Activated T-cell treated with anti-CD3 and anti-CD28 coated beads, Interleukin-2, amount 50 U/mL, for 72 hours (primary cell): ENCODE results near the gene OTUB1. TPM values are rescaled to one million over a fixed set of nuclear protein-coding genes. Genes with fewer than 3 reads are reported as not detected.
"Not testable (repeated sequence)": the region's sequence is repeated elsewhere in the genome, so short reads cannot be mapped to it uniquely, and the experiment has no call there.

Experiments
- ATAC-seq, 2 donors: fragments of 150-1000 bp; cut with Tn5 transposase; replicated peaks in 1 of 2; 2 replicates each; pipeline ENCODE4 v1.10.0; 2021; ENCODE audit warnings: moderate library complexity in 2 of 2, mild to moderate bottlenecking in 1 of 2
- DNase-seq, 2 donors: peaks; one replicate each; pipeline ENCODE4 v3.0.0; 2021 to 2022; ENCODE audit warnings: mixed read lengths in 1 of 2
- H3K27ac Mint-ChIP-seq: one replicate; pipeline ENCODE4 v1.8.0; 2022; ENCODE audit warnings: mild to moderate bottlenecking, moderate library complexity, mixed read lengths
- H3K27me3 Mint-ChIP-seq: one replicate; pipeline ENCODE4 v1.8.0; 2022; ENCODE audit warnings: low read depth, mixed read lengths
- H3K36me3 Mint-ChIP-seq, 2 donors: one replicate each; pipeline ENCODE4 v1.8.0; 2022; ENCODE audit warnings: mixed read lengths in 2 of 2, mild to moderate bottlenecking in 1 of 2; ENCODE audit not compliant: insufficient read depth in 2 of 2
- H3K4me1 Mint-ChIP-seq: one replicate; pipeline ENCODE4 v1.8.0; 2022; ENCODE audit warnings: low read depth, mixed read lengths
- H3K4me3 Mint-ChIP-seq, 2 donors: one replicate each; pipeline ENCODE4 v1.8.0; 2022; ENCODE audit warnings: mild to moderate bottlenecking in 2 of 2, mixed read lengths in 2 of 2, moderate library complexity in 2 of 2
- H3K9me3 Mint-ChIP-seq, 2 donors: one replicate each; pipeline ENCODE4 v1.8.0; 2022; ENCODE audit warnings: mixed read lengths in 2 of 2
- total RNA-seq, 2 donors: library from RNA; stranded (reverse); gene quantifications; one replicate each; pipeline ENCODE4 v1.2.3, GENCODE V29; 2022

The OTUB1 gene
- total RNA-seq, 2 donors from 2014 or later, result 62.8 to 72.8 TPM

- DNase-seq, result no peak
- peaks cover 5% of the 10 kb centered on the region for H3K4me1 Mint-ChIP-seq
- no peaks in the 10 kb centered on the region for H3K9me3 Mint-ChIP-seq
- no peaks in the 10 kb centered on the region for H3K36me3 Mint-ChIP-seq
- no peak overlapping the region for H3K4me3 Mint-ChIP-seq
- ATAC-seq, result no peak
- H3K27ac Mint-ChIP-seq, result no peak overlapping the region
- H3K27me3 Mint-ChIP-seq, result peaks cover 19% of the 10 kb centered on the region
These were observed 52.9 kb downstream of the OTUB1 start for GRCh38 chr11:64039012-64039665.

- Mint-ChIP-seq H3K4me1 (no peaks in the 10 kb centered on the region), H3K36me3 (no peaks in the 10 kb centered on the region), H3K9me3 (no peaks in the 10 kb centered on the region), H3K27me3 (peaks cover 7% of the 10 kb centered on the region), H3K4me3 (no peak overlapping the region), H3K27ac (no peak overlapping the region)
- ATAC-seq (no peak), DNase-seq (no peak)
These were observed 54.6 kb downstream of the OTUB1 start for GRCh38 chr11:64040684-64041322.

DNA sequence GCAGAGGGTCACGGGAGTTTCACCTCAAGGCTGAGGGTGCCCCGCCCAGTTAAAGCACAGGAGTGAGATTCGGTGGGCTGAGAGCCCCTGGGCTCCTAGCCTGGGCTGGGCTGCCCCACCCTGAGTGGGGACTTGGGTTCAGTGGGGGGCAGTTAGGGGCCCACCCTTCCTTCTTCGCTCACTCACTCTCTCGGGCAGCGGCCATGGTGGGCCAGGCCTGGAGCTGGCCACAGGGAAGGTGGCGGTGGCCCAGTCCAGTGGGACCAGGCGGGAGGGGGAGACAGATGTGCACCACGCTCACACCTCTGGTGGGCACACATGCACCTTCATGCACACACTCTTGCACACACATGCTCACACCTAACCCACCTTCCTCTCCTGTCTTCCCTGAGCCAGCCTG, 55.6 kb downstream of the OTUB1 start:
- peaks cover 7% of the 10 kb centered on the region for H3K27me3 Mint-ChIP-seq
- H3K4me3 Mint-ChIP-seq, result no peak overlapping the region
- no peaks in the 10 kb centered on the region for H3K9me3 Mint-ChIP-seq
- ATAC-seq (no peak), DNase-seq (no peak)
- H3K27ac Mint-ChIP-seq, result no peak overlapping the region
- no peaks in the 10 kb centered on the region for H3K4me1 Mint-ChIP-seq
- no peaks in the 10 kb centered on the region for H3K36me3 Mint-ChIP-seq

DNA sequence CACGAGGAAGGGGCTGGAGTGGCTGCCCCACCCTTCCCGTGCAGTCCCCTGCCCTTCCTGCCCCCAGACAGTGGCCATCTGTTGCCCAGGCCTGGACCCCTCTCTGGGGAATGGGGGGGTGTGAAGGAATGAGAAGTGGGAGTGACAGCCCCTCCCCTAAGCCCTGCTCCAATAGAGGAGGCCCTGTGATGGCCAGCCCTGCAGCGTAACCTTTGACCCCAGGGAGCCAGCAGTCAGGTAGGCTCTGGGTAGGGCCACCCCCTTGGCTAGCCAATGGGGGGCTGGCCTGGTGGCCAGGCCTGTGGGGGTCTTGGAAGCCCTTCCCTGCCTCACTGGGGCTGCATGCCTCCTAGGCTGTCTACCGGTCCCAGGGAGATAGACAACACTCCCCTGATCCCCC, 56.1 kb downstream of the OTUB1 start:
- Mint-ChIP-seq H3K4me3 (no peak overlapping the region), H3K27me3 (peaks cover 7% of the 10 kb centered on the region), H3K4me1 (no peaks in the 10 kb centered on the region), H3K27ac (no peak overlapping the region), H3K9me3 (no peaks in the 10 kb centered on the region), H3K36me3 (no peaks in the 10 kb centered on the region)
- DNase-seq (no peak), ATAC-seq (no peak)

DNA sequence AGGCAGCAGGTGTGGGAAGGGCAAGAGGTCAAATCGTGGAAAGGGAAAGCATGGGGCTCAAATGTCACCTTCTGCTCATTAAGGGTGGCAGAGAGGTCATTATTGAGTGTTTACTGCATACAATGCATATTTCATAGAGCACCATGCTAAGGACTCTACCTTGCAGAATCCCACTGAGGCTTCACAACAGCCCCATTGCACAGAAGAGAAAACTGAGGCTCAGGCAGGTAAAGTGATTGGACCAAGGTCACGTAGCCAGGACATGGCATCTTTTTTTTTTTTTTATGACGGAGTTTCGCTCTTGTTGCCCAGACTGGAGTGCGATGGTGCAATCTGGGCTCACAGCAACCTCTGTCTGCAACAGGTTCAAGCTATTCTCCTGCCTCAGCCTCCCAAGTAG, 57.3 kb downstream of the OTUB1 start:
- Mint-ChIP-seq H3K4me3 (no peak overlapping the region), H3K27ac (no peak overlapping the region)

DNA sequence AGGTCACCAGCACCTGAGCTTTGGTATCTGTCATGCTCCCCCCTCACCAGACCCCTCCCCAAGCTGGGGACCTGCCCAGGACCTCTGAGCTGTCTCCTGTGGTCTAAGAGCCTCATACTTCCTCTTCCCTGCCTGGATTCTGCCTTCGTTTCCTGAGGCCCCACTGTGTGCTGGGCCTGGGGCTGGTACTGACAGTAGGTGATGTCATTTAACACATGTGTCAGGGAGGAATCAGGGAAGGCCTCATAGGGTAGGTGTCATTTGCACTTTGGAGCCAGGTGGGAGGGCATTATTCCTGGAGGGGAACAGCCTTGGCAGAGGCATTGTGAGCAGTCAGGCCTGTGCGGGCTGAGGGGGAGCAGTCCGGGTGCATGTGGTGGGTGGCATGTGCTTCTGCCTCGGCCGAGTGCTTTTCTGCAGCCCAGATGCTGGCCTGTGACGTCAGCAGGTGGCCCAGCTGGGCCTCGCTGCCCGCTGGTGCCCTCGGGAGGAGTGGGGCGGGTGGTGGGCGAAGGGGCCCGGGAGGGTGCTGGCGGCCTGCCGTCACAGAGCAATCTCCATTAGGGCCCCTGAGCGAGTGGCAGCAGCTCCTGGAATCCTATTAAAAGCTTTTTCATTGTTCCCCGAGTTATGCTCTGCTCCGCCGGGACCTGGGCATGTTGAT, 58.6 kb downstream of the OTUB1 start:
- Mint-ChIP-seq H3K36me3 (no peaks in the 10 kb centered on the region), H3K9me3 (no peaks in the 10 kb centered on the region), H3K27me3 (peaks cover 4% of the 10 kb centered on the region), H3K4me3 (no peak overlapping the region), H3K27ac (no peak overlapping the region), H3K4me1 (no peaks in the 10 kb centered on the region)
- DNase-seq (no peak), ATAC-seq (no peak)

More for the DNA sequence above, 57.3 kb downstream of the OTUB1 start:
- ATAC-seq, result no peak
- no peaks in the 10 kb centered on the region for H3K4me1 Mint-ChIP-seq
- no peaks in the 10 kb centered on the region for H3K36me3 Mint-ChIP-seq
- H3K27me3 Mint-ChIP-seq, result peaks cover 7% of the 10 kb centered on the region
- no peaks in the 10 kb centered on the region for H3K9me3 Mint-ChIP-seq
- DNase-seq, result no peak

DNA sequence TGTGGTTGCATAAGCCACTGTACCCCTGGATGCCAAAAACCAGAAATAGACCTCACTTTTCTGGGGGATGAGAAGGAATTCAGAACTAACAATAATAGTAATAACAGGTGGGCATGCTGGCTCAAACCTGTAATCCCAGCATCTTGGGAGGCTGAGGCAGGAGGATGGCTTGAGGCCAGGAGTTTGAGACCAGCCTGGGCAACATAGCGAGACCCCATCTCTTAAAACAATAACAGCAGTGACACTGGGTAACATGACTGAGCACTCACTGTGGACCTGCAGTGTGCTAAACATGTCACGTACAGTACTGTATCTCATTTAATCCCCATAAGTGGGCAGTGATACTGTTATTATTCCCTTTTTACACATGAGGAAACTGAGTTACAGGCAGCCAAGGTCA, 59.5 kb downstream of the OTUB1 start:
- Mint-ChIP-seq H3K36me3 (no peaks in the 10 kb centered on the region), H3K9me3 (no peaks in the 10 kb centered on the region), H3K4me3 (no peak overlapping the region), H3K27ac (no peak overlapping the region), H3K4me1 (no peaks in the 10 kb centered on the region), H3K27me3 (no peaks in the 10 kb centered on the region)
- no peak for DNase-seq
- no peak for ATAC-seq

DNA sequence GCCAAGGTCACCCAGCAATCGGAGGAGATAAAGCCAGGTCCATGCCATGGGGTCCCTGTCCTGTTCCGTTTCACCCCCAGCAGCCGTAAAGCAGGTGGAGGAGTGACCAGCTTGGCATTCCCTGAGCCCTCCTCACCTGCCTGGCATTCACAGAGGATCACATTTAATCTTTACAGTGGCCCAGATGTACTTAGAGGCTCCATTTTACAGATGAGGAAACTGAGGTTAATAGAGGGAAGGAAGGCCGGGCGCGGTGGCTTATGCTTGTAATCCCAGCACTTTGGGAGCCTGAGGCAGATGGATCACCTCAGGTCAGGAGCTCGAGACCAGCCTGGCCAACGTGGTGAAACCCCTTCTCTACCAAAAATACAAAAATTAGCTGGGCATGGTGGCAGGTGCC, 61.1 kb downstream of the OTUB1 start:
- not testable (repeated sequence) for H3K9me3 Mint-ChIP-seq, H3K36me3 Mint-ChIP-seq, H3K27ac Mint-ChIP-seq, ATAC-seq, H3K27me3 Mint-ChIP-seq, H3K4me3 Mint-ChIP-seq, H3K4me1 Mint-ChIP-seq, DNase-seq

Other genes starting within 250 kb of the OTUB1 start
- 1 to 10 TPM; 4.0 to 6.9 TPM for gene ZFTA, start 217.7 kb upstream of the OTUB1 start, total RNA-seq
- gene SPINDOC, start 173.0 kb upstream of the OTUB1 start, total RNA-seq, result 10 to 100 TPM; 21.9 to 26.7 TPM
- gene MARK2, start 147.3 kb upstream of the OTUB1 start, total RNA-seq, result 10 to 100 TPM; 29.0 to 30.0 TPM
- gene RCOR2, start 69.3 kb upstream of the OTUB1 start, total RNA-seq, result under 1 TPM; 0.39 to 0.96 TPM
- gene NAA40, start 47.4 kb upstream of the OTUB1 start, total RNA-seq, result 10 to 100 TPM; 15.1 to 15.2 TPM
- 100 to 1,000 TPM; 310 to 319 TPM for gene COX8A, start 11.8 kb upstream of the OTUB1 start, total RNA-seq
- gene FLRT1, start 49.5 kb downstream of the OTUB1 start, total RNA-seq, result 1 to 10 TPM in 1 of 2 donors, under 1 TPM in 1; 0.19 to 1.4 TPM
- 10 to 100 TPM; 17.4 to 18.4 TPM for gene MACROD1, start 179.7 kb downstream of the OTUB1 start, total RNA-seq
- gene STIP1, start 199.7 kb downstream of the OTUB1 start, total RNA-seq, result 100 to 1,000 TPM; 246 to 256 TPM
- gene FERMT3, start 220.3 kb downstream of the OTUB1 start, total RNA-seq, result 100 to 1,000 TPM; 158 to 164 TPM
- 10 to 100 TPM; 19.7 to 25.5 TPM for gene TRPT1, start 239.7 kb downstream of the OTUB1 start, total RNA-seq
- gene NUDT22, start 239.8 kb downstream of the OTUB1 start, total RNA-seq, result 10 to 100 TPM; 78.6 to 92.9 TPM
- gene DNAJC4, start 244.1 kb downstream of the OTUB1 start, total RNA-seq, result 10 to 100 TPM; 42.2 to 54.1 TPM
- gene VEGFB, start 248.1 kb downstream of the OTUB1 start, total RNA-seq, result 10 to 100 TPM; 65.4 to 67.3 TPM